ENCODE results near the gene LUZP1.

DNA sequence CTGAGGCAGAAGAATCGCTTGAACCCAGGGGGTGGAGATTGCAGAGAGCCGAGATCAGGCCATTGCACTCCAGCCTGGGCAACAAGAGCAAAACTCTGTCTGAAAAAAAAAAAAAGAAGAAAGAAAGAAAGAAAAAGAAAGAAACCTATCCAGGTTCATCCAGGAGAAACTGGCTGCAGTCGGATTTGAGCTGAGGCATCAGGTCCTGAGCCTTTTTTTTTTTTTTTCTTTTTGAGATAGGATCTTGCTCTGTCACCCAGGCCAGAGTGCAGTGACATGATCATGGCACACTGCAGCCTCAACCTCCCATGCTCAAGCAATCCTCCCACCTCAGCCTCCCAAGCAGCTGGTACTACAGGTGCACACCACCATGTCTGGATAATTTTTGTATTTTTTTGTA, 22.5 kb upstream of the LUZP1 start:
- TF ChIP-seq ZNF274 (IDR thresholded peaks at IDR 0.05; ENCODE audit: low read depth, low read length) = no peak
- no peak for TF ChIP-seq SUZ12 (IDR thresholded peaks at IDR 0.05; ENCODE audit: extremely low read depth, insufficient read depth, insufficient read length)
